SH-SY5Y (cell line): ENCODE results near the gene ATG9B.

Experiments
- GATA2 ChIP-seq: IDR thresholded peaks from 2 replicates; pipeline ENCODE4 v1.6.1; 2011; ENCODE audit warnings: mild to moderate bottlenecking, low read depth, low read length
- GATA3 ChIP-seq: IDR thresholded peaks from 2 replicates; pipeline ENCODE4 v1.6.1; 2011; ENCODE audit warnings: low read depth, mild to moderate bottlenecking, low read length, moderate library complexity

DNA sequence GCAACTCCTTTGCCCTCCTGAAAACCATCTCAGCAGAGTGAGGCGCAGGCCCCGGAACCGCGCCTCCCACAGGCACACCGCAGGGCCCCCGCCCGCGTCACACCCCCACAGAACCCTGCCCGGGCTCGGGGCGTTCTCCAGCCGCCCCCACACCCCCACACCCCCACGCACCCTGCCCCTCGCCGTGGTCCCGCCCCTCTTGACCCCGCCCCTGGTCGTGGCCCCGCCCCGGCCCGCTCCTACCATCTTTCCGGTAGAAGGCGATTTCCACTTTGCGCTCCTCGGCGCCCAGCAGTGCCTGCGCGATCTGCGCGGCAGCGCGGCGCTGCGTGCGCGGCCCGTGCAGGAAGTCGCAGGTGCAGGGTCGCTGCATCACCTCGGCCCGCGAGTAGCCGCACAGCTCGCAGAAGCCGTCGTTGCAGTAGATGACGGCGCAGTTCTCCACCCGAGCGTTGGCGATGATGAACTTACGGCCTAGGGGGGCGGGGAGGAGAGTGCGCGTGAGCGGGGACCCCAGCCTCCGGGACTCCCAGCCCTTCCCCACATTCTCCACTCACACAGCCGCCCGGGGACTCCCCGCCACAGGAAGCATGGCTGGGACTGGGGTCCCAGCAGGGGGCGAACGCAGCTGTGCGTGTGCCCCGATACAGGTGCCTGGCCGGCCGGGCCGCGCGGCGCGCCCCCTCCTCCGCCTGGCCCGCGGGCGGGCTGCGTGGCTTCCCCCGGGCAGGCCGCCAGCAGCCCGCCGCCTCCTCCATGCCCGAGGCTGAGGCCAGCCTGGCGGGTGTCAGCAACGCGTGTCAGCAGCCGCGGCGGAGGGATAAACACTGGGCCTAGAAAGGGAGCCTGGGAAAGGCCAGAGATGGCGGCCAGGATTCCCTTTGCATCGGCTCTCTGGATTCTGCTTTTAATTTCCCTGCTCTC, 49.6 kb downstream of the ATG9B start:
- TF ChIP-seq GATA3 = no peak
- no peak for TF ChIP-seq GATA2
